Left ventricle myocardium inferior (tissue), 1 donor: ENCODE measurements around the gene UGT2A3. TPM values are rescaled to one million over a fixed set of nuclear protein-coding genes. Genes with fewer than 3 reads are reported as not detected.

Experiments used
- DNase-seq: peaks from one replicate; pipeline ENCODE4 v3.0.0-alpha.2; 2020
- H3K27ac ChIP-seq: fragments of 200-600 bp; replicated peaks from 2 replicates; pipeline ENCODE4 v1.8.0; 2021
- H3K27me3 ChIP-seq: fragments of 200-600 bp; 2 replicates; pipeline ENCODE4 v1.8.0; 2021; ENCODE audit warnings: low read depth
- H3K36me3 ChIP-seq: fragments of 200-600 bp; 2 replicates; pipeline ENCODE4 v1.8.0; 2021
- H3K4me1 ChIP-seq: fragments of 200-600 bp; 2 replicates; pipeline ENCODE4 v1.8.0; 2021
- H3K4me3 ChIP-seq: fragments of 200-600 bp; 2 replicates; pipeline ENCODE4 v1.8.0; 2021; ENCODE audit warnings: mild to moderate bottlenecking, moderate library complexity
- H3K9me3 ChIP-seq: fragments of 200-600 bp; replicated peaks from 2 replicates; pipeline ENCODE4 v1.8.0; 2021
- intact Hi-C: fragments of 100-400 bp; cut with micrococcal nuclease; formaldehyde crosslinking; loops from one replicate; pipeline ENCODE4 v1.11.0; 2022
- total RNA-seq: library from RNA; stranded (reverse); fragmentation: NEBNext Ultra II Directional; extraction: Animal tissue kit (Norgen Biotek cat#: 25700); gene quantifications from one replicate; pipeline ENCODE4 v1.2.1, GENCODE V29; 2021
- TF ChIP-seq, protein P1 (sequence below): fragments of 200-600 bp; IDR thresholded peaks from 2 replicates; pipeline ENCODE4 v1.8.0; 2021; ENCODE audit warnings: antibody characterized with exemption, mild to moderate bottlenecking, borderline replicate concordance
- donor health status: DM: no; HTN: yes; CAD: no; lungs with severe emphysema.

The UGT2A3 gene
- total RNA-seq, 1 donor from 2014 or later: not detected

DNA sequence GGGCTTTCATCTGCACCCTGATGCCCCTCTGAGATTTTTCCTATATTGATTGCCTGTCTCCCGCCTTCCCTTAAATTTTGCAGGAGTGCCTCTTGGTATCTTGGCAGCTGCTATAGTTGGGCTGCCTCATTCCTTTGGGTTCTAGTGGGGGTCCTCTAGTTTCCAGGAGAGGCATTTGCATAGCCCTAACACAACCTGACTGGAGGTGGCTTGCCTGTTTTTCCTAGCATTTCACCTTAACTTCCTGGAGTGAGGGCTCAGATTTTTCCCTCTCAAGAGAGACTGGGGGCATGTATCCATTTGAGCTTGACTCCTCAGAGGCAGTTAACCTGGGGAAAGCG lies 46.0 kb downstream of the UGT2A3 start:
- DNase-seq: no peak
- Histone ChIP-seq H3K4me1 (no peaks in the 10 kb centered on the region), H3K4me3 (no peak overlapping the region), H3K27me3 (no peaks in the 10 kb centered on the region), H3K9me3 (no peaks in the 10 kb centered on the region), H3K27ac (no peak overlapping the region), H3K36me3 (no peaks in the 10 kb centered on the region)
- intact Hi-C loops: no loop called here
- TF ChIP-seq, protein P1, sequence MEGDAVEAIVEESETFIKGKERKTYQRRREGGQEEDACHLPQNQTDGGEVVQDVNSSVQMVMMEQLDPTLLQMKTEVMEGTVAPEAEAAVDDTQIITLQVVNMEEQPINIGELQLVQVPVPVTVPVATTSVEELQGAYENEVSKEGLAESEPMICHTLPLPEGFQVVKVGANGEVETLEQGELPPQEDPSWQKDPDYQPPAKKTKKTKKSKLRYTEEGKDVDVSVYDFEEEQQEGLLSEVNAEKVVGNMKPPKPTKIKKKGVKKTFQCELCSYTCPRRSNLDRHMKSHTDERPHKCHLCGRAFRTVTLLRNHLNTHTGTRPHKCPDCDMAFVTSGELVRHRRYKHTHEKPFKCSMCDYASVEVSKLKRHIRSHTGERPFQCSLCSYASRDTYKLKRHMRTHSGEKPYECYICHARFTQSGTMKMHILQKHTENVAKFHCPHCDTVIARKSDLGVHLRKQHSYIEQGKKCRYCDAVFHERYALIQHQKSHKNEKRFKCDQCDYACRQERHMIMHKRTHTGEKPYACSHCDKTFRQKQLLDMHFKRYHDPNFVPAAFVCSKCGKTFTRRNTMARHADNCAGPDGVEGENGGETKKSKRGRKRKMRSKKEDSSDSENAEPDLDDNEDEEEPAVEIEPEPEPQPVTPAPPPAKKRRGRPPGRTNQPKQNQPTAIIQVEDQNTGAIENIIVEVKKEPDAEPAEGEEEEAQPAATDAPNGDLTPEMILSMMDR: no peak

DNA sequence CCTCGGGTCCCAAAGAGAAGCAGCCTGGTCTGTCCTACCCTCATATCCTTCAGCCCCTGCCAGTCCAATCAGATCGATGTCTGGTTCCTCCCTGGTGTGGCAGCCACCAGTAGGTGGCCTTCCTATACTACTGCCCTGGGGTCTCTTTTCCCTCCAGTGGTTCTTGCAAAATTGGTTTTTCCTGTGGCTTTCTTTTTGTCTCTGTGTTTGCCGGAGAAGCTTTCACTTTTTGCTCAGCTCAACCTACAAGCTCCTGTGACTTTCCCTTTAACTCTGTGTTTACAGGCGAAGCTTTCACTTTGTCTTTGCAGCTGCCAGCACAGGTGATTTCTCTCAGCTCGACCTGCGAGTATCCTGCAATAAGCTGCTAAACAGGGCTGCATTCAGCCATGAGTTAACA lies 46.8 kb downstream of the UGT2A3 start:
- Histone ChIP-seq H3K4me1 (no peaks in the 10 kb centered on the region), H3K9me3 (no peaks in the 10 kb centered on the region), H3K27me3 (no peaks in the 10 kb centered on the region), H3K27ac (no peak overlapping the region), H3K4me3 (no peak overlapping the region), H3K36me3 (no peaks in the 10 kb centered on the region)
- no peak for DNase-seq
- TF ChIP-seq, protein P1: no peak
- intact Hi-C loops: no loop called here

DNA sequence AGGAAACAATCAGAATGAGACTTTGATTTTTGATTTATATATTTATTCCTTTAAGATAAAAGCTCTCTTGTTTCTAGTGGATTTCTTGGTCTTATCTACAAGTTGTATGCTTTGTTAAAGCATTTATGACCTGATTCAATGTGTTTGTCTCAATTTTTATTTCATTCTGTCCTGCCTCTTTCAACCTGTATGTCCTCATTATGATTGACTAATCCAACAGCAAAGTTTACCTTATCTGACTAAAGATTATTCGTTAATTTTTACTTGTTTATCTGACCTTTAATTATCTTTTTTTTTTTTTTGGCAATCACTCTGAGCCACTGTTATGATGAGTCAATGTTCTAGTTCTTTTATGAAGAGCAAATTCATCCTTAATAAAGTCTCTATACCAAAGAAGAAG lies 54.9 kb downstream of the UGT2A3 start:
- Histone ChIP-seq H3K27ac (no peak overlapping the region), H3K4me1 (no peaks in the 10 kb centered on the region), H3K4me3 (no peak overlapping the region), H3K27me3 (no peaks in the 10 kb centered on the region), H3K9me3 (peaks cover 6% of the 10 kb centered on the region), H3K36me3 (no peaks in the 10 kb centered on the region)
- no peak for DNase-seq
- TF ChIP-seq, protein P1: no peak
- intact Hi-C loops: no loop called here

DNA sequence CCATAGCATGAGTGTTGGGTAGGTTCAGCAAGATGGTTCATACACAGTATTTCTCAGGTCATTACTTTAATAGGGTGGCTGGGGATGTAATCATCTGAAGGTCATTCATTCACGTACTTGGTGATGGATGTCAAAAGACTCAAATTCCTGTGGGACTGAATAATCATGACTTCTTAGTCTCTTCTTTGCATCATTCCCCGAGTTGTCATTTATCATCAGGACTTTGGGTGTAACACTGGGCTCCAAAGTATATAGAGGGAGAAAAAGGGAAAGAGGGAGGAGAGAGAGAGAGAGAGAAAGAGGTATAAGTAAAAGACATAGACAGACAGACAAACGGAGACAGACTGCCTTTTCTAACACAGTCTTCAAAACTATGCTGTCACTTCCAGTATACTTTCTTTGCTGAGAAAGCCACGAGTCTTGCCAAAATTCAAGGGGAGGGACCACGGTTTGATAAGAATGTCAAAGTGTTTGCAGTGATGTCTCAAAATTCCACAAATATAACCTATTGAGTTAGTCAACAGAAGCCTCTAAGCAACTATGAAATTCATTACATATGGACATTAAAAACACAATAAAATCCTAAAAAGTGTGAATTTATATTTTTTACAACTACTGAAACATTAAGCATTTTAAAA lies 55.9 kb downstream of the UGT2A3 start:
- peaks cover 6% of the 10 kb centered on the region for H3K9me3 ChIP-seq

DNA sequence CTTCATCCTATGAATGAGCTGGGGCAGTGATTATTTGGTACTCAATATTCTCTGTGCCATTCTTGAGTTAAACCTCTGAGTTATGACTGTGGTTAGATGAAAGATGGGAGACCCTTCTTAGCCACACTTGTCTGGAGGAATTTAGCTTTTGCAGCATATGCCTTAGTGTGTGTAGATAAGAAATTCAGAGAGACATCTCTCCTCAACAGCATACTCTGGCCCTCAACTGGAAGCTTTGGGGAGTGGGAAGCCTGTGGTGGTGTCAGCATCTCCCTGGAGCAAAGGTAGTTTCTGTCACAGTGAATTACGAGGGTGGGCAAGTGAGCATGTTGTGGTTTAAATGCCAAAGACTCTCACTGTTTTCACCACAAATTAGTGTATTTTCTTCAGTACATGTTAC lies 58.7 kb downstream of the UGT2A3 start:
- no peak for DNase-seq
- intact Hi-C loops: no loop called here
- no peaks in the 10 kb centered on the region for H3K36me3 ChIP-seq
- no peak overlapping the region for H3K27ac ChIP-seq
- no peaks in the 10 kb centered on the region for H3K4me1 ChIP-seq
- TF ChIP-seq, protein P1: no peak
- H3K27me3 ChIP-seq: no peaks in the 10 kb centered on the region
- H3K4me3 ChIP-seq: no peak overlapping the region
- peaks cover 6% of the 10 kb centered on the region for H3K9me3 ChIP-seq

More for the DNA sequence above, 55.9 kb downstream of the UGT2A3 start:
- H3K36me3 ChIP-seq: no peaks in the 10 kb centered on the region
- no peaks in the 10 kb centered on the region for H3K4me1 ChIP-seq
- no peaks in the 10 kb centered on the region for H3K27me3 ChIP-seq
- no peak overlapping the region for H3K4me3 ChIP-seq
- TF ChIP-seq, protein P1: no peak
- no peak overlapping the region for H3K27ac ChIP-seq
- DNase-seq: no peak
- intact Hi-C loops: no loop called here
